Breast epithelium (tissue), 4 donors: ENCODE results near the gene TBL1XR1. TPM values are rescaled to one million over a fixed set of nuclear protein-coding genes. Genes with fewer than 3 reads are reported as not detected.

Experiments
- DNase-seq, 2 donors: peaks; one replicate each; pipeline ENCODE4 v3.0.0-alpha.2; 2019; ENCODE audit warnings: low spot score in 2 of 2
- H3K27ac ChIP-seq, 2 donors: fragments of 200-600 bp; sonication (generic) in 1 of 2; one replicate each; pipeline ENCODE4 v1.5.1; 2016 to 2019; ENCODE audit warnings: mild to moderate bottlenecking in 1 of 2
- H3K27me3 ChIP-seq, 2 donors: fragments of 200-600 bp; sonication (generic) in 1 of 2; one replicate each; pipeline versions ENCODE4 v1.5.1 to v1.6.0; 2017 to 2019; ENCODE audit warnings: control low read depth in 1 of 2, mild to moderate bottlenecking in 1 of 2
- H3K36me3 ChIP-seq: fragments of 200-600 bp; one replicate; pipeline ENCODE4 v1.5.1; 2019
- H3K4me1 ChIP-seq, 2 donors: fragments of 200-600 bp; sonication (generic); one replicate each; pipeline ENCODE4 v1.5.1; 2016 to 2019; ENCODE audit warnings: control low read depth in 1 of 2
- H3K4me3 ChIP-seq, 3 donors: fragments of 200-600 bp; sonication (generic); 1 replicate in 2 of 3; 2 replicates in 1 of 3; pipeline ENCODE4 v1.5.1; 2016 to 2019; ENCODE audit warnings: mild to moderate bottlenecking in 3 of 3, moderate library complexity in 2 of 3
- H3K9me3 ChIP-seq, 2 donors: fragments of 200-600 bp; sonication (generic) in 1 of 2; one replicate each; pipeline ENCODE4 v1.5.1; 2016 to 2019; ENCODE audit warnings: control low read depth in 1 of 2
- POLR2A ChIP-seq: fragments of 450-650 bp; IDR thresholded peaks from one replicate; pipeline ENCODE4 v1.6.1; 2016; ENCODE audit warnings: antibody characterized with exemption, mild to moderate bottlenecking, moderate library complexity
- POLR2AphosphoS5 ChIP-seq, 3 donors: sonication (generic); formaldehyde crosslinking; IDR thresholded peaks; one replicate each; pipeline ENCODE4 v1.6.1; 2017; ENCODE audit warnings: antibody characterized with exemption in 3 of 3
- intact Hi-C: fragments of 100-400 bp; cut with DNase I; formaldehyde crosslinking; loops from one replicate; pipeline ENCODE4 v1.15.1; 2023; ENCODE audit warnings: low total_unique reads
- total RNA-seq, 3 donors: library from RNA; depleted of rRNA; stranded (reverse); fragments of >200 nt; gene quantifications; one replicate each; pipeline ENCODE4 v1.1.0, GENCODE V29; 2016
- TF ChIP-seq, protein P1 (sequence below), 3 donors: fragments of 450-650 bp; IDR thresholded peaks; one replicate each; pipeline ENCODE4 v1.5.1; 2016 to 2017; ENCODE audit warnings: antibody characterized with exemption in 3 of 3, mild to moderate bottlenecking in 3 of 3, moderate library complexity in 3 of 3

The TBL1XR1 gene
- total RNA-seq, 3 donors from 2014 or later = 92.8 to 147 (median 111) TPM

DNA sequence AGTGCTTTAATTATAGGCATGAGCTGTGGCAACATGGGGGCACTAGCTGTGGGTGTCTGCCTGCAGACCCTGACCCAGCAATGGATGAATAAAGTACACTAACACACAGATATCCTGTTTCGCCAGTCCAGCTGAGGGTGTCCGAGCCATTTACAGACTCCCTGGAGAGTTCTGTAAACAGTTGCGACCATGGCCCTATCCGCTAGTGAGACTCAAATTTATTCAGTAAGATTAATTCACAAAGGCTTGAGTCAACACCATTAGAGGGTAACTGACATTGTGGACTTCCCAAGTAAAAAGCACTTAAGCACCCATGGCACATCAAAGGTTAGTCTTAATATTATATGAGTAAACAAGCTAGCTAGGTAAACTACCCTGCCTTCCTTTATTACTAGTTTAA lies 161.6 kb downstream of the TBL1XR1 start:
- Histone ChIP-seq H3K9me3 (no peaks in the 10 kb centered on the region), H3K27ac (no peak overlapping the region), H3K36me3 (no peaks in the 10 kb centered on the region), H3K27me3 (no peaks in the 10 kb centered on the region), H3K4me1 (peaks cover 0 to under 1% of the 10 kb centered on the region in 2 donors), H3K4me3 (no peak overlapping the region)
- TF ChIP-seq POLR2A = no peak
- no peak for TF ChIP-seq POLR2AphosphoS5 (IDR thresholded peaks at IDR 0.05)
- TF ChIP-seq, protein P1, sequence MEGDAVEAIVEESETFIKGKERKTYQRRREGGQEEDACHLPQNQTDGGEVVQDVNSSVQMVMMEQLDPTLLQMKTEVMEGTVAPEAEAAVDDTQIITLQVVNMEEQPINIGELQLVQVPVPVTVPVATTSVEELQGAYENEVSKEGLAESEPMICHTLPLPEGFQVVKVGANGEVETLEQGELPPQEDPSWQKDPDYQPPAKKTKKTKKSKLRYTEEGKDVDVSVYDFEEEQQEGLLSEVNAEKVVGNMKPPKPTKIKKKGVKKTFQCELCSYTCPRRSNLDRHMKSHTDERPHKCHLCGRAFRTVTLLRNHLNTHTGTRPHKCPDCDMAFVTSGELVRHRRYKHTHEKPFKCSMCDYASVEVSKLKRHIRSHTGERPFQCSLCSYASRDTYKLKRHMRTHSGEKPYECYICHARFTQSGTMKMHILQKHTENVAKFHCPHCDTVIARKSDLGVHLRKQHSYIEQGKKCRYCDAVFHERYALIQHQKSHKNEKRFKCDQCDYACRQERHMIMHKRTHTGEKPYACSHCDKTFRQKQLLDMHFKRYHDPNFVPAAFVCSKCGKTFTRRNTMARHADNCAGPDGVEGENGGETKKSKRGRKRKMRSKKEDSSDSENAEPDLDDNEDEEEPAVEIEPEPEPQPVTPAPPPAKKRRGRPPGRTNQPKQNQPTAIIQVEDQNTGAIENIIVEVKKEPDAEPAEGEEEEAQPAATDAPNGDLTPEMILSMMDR (IDR thresholded peaks at IDR 0.05) = no peak
- no peak for DNase-seq
- intact Hi-C loops = no loop called here

DNA sequence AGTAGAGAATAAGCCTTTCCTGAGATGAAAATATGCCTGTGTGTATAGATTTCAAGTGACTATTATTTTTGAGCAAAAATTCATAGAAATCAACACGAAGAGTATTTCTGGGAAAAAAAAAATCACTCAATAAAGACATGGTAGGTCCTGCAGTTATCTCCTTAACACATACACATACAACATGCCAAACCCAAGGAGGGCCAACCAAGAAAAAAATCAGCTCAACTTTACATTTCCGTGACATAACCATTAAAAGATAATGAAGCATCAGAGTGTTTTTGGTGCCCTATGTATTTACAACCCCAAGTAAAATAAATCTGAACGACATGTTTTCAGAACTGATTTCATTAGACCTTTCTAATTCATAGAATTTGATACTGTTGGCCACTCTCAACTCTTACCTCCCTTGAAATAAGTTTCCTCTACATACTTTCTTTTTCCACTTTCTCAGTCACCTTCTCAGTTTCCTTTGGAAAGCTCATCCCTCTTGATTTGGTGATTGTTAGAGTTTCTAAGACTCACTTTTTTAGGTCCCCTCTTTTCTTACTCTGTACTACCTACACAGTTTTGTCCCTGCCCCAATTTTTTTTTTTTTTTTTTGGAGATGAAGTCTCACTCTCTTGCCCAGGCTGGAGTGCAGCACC lies 162.3 kb downstream of the TBL1XR1 start:
- Histone ChIP-seq H3K36me3 (no peaks in the 10 kb centered on the region), H3K27ac (no peak overlapping the region), H3K4me3 (no peak overlapping the region), H3K27me3 (no peaks in the 10 kb centered on the region), H3K4me1 (no peaks in the 10 kb centered on the region), H3K9me3 (no peaks in the 10 kb centered on the region)
- intact Hi-C loops = no loop called here
- DNase-seq = no peak
- no peak for TF ChIP-seq POLR2AphosphoS5 (IDR thresholded peaks at IDR 0.05)
- TF ChIP-seq, protein P1 (IDR thresholded peaks at IDR 0.05) = no peak
- TF ChIP-seq POLR2A = no peak

DNA sequence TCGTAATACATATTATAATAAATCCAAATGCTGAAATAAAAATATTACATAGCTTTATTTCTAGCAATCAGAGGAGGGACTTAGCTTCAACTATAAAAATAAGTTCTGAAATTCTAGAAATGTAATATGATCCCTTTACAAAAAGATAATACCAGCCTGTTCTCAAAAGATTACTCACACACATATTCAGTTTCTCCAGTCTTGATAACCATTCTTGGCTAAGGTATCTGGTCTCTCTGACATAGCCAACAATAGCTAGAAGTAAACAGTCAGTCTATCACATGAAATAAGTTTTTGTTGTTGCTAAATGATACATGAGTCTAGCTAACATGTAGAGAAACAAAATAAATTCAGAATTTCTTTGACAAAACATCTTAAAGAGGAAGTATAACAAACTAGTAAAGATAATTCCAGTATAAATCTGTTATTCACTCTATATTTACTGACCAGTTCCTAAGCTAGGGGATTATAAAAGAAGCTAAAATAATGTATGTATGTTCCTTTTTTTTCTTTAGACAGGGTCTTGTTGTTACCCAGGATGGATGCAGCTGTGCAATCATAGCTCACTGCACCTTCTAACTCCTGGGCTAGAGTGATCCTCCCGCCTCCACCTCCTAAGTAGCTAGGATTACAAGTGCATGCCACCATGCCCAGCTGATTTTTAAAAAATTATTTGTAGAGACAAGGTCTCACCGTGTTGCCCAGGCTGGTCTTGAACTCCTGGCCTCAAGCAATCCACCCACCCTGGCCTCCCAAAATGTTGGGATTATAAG lies 170.6 kb downstream of the TBL1XR1 start:
- Histone ChIP-seq H3K4me3 (no peak overlapping the region), H3K36me3 (no peaks in the 10 kb centered on the region), H3K9me3 (no peaks in the 10 kb centered on the region), H3K27ac (no peak overlapping the region), H3K27me3 (no peaks in the 10 kb centered on the region), H3K4me1 (no peaks in the 10 kb centered on the region)
- intact Hi-C loops = no loop called here
- no peak for DNase-seq
- TF ChIP-seq, protein P1 (IDR thresholded peaks at IDR 0.05) = no peak
- no peak for TF ChIP-seq POLR2A
- TF ChIP-seq POLR2AphosphoS5 (IDR thresholded peaks at IDR 0.05) = no peak

DNA sequence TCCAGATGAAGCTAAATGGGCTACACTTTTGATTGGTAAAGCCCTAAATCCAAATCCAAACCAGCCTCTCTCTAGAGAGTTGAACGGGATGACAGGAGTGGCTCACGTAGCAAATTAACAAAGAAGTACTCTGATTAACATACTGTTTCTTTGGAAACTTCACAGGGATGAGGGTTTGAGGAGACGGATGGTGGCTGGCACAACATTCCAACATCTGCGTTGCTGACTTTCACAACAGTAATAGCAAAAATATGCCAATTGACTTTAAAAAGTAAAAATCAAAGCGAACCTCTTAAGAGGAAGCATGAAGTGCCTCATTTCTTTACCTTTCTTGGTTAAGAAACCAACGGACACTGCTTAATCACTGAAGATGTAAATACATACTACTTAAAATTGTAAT lies 181.4 kb downstream of the TBL1XR1 start:
- Histone ChIP-seq H3K4me1 (no peaks in the 10 kb centered on the region), H3K9me3 (no peaks in the 10 kb centered on the region), H3K27ac (no peak overlapping the region), H3K4me3 (no peak overlapping the region), H3K36me3 (no peaks in the 10 kb centered on the region), H3K27me3 (no peaks in the 10 kb centered on the region)
- intact Hi-C loops = no loop called here
- no peak for DNase-seq
- no peak for TF ChIP-seq POLR2AphosphoS5 (IDR thresholded peaks at IDR 0.05)
- TF ChIP-seq POLR2A = no peak

DNA sequence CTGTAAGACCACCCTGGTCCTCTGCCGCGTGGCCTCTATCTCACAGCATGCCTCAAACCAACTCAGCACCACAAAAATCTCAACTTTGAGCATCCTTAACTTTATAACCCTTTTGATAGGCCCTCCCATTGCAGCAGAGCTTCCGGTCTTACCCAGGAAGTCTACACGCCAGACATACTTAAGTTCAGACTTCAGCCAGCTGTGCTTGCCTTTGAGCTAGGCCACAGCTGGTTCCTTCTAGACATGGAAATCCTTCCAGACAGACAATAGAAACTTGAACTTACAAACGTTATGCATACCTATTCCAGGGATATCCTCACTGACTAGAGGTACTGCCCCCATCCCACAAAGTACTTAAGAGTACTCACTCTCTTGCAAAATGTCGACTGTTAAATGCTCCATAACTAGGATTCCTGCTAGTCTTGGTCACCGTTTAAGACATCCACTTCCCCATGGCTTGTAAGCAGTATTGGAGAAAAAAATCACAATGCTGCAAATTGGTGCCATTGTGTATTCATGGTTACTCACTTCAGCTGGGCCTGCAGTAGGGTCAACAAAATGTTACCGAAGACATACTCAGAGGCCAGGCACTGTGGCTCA lies 183.5 kb downstream of the TBL1XR1 start:
- H3K4me1 ChIP-seq = no peaks in the 10 kb centered on the region
- TF ChIP-seq POLR2AphosphoS5 (IDR thresholded peaks at IDR 0.05) (no peak), POLR2A (no peak)
- H3K36me3 ChIP-seq = no peaks in the 10 kb centered on the region
- H3K4me3 ChIP-seq = no peak overlapping the region
- no peaks in the 10 kb centered on the region for H3K9me3 ChIP-seq
- no peaks in the 10 kb centered on the region for H3K27me3 ChIP-seq
- intact Hi-C loops = no loop called here
- H3K27ac ChIP-seq = no peak overlapping the region
- DNase-seq = no peak
